Astrocyte (in vitro differentiated cells and primary cell): ENCODE results near the gene TBC1D9B. TPM values are rescaled to one million over a fixed set of nuclear protein-coding genes. Genes with fewer than 3 reads are reported as not detected.

ENCODE experiments used
- DNase-seq: peaks from one replicate; pipeline ENCODE4 v3.0.0-alpha.2; 2010; ENCODE audit warnings: low read depth
- FAIRE-seq: peaks from 2 replicates; lab custom pipeline; 2011; peaks lifted over from hg19 to GRCh38; lab: Jason Lieb, UNC
- H2AFZ ChIP-seq: 2 replicates; pipeline ENCODE4 v1.6.0; 2012; ENCODE audit warnings: low read depth, low read length, inconsistent platforms
- H3K27ac ChIP-seq: 2 replicates; pipeline ENCODE4 v1.5.1; 2011; ENCODE audit warnings: low read depth, low read length, inconsistent platforms
- H3K27me3 ChIP-seq: 2 replicates; pipeline ENCODE4 v1.6.0; 2011; ENCODE audit warnings: low read length, inconsistent platforms; ENCODE audit not compliant: insufficient read depth
- H3K36me3 ChIP-seq: 2 replicates; pipeline ENCODE4 v1.5.1; 2011; ENCODE audit warnings: low read length, inconsistent platforms; ENCODE audit not compliant: insufficient read depth
- H3K4me1 ChIP-seq: 2 replicates; pipeline ENCODE4 v1.5.1; 2011; ENCODE audit warnings: low read length, inconsistent platforms; ENCODE audit not compliant: insufficient read depth
- H3K4me2 ChIP-seq: 2 replicates; pipeline ENCODE4 v1.6.0; 2012; ENCODE audit warnings: low read length, inconsistent platforms
- H3K4me3 ChIP-seq: 2 replicates; pipeline ENCODE4 v1.5.1; 2011; ENCODE audit warnings: low read depth, mild to moderate bottlenecking, low read length, inconsistent platforms; ENCODE audit not compliant: insufficient read depth
- H3K79me2 ChIP-seq: 2 replicates; pipeline ENCODE4 v1.6.0; 2012; ENCODE audit warnings: mild to moderate bottlenecking, low read length, inconsistent platforms; ENCODE audit not compliant: insufficient read depth
- H3K9ac ChIP-seq: 2 replicates; pipeline ENCODE4 v1.6.0; 2012; ENCODE audit warnings: mild to moderate bottlenecking, low read length, inconsistent platforms
- H3K9me3 ChIP-seq: 2 replicates; pipeline ENCODE4 v1.5.1; 2012; ENCODE audit warnings: low read depth, mild to moderate bottlenecking, low read length, inconsistent platforms; ENCODE audit not compliant: insufficient read depth
- H4K20me1 ChIP-seq: 2 replicates; pipeline ENCODE4 v1.6.0; 2012; ENCODE audit warnings: low read length, inconsistent platforms; ENCODE audit not compliant: insufficient read depth
- H3K27ac Mint-ChIP-seq: one replicate; pipeline ENCODE4 v1.8.0; 2021; ENCODE audit warnings: mild to moderate bottlenecking, mixed read lengths; ENCODE audit not compliant: unreplicated experiment
- H3K27me3 Mint-ChIP-seq: one replicate; pipeline ENCODE4 v1.8.0; 2021; ENCODE audit warnings: low read depth, mixed read lengths; ENCODE audit not compliant: unreplicated experiment
- H3K36me3 Mint-ChIP-seq: one replicate; pipeline ENCODE4 v1.8.0; 2021; ENCODE audit warnings: low read depth, mixed read lengths; ENCODE audit not compliant: unreplicated experiment
- H3K4me1 Mint-ChIP-seq: one replicate; pipeline ENCODE4 v1.8.0; 2021; ENCODE audit warnings: low read depth, mixed read lengths; ENCODE audit not compliant: unreplicated experiment
- H3K4me3 Mint-ChIP-seq: one replicate; pipeline ENCODE4 v1.8.0; 2021; ENCODE audit warnings: mild to moderate bottlenecking, moderate library complexity, mixed read lengths; ENCODE audit not compliant: unreplicated experiment
- H3K9me3 Mint-ChIP-seq: one replicate; pipeline ENCODE4 v1.8.0; 2021; ENCODE audit warnings: mild to moderate bottlenecking, mixed read lengths; ENCODE audit not compliant: unreplicated experiment
- CTCF ChIP-seq: IDR thresholded peaks from 2 replicates; pipeline ENCODE4 v1.5.1; 2011; ENCODE audit warnings: low read depth, mild to moderate bottlenecking, inconsistent platforms, low read length, moderate library complexity; ENCODE audit not compliant: insufficient read depth
- EZH2 ChIP-seq: IDR thresholded peaks from 2 replicates; pipeline ENCODE4 v1.6.1; 2012; ENCODE audit warnings: mild to moderate bottlenecking, low read length, inconsistent platforms; ENCODE audit not compliant: insufficient read depth
- total RNA-seq: library from RNA; stranded (reverse); gene quantifications from 2 replicates; pipeline ENCODE4 v1.2.1, GENCODE V29; 2021

Gene TBC1D9B
- total RNA-seq, 1 donor from 2014 or later, result 89.9 TPM

GRCh38 chr5:179865491-179866240 lies 42.0 kb downstream of the TBC1D9B start:
- Histone ChIP-seq H3K36me3 (peaks cover 9% of the 10 kb centered on the region), H3K27ac (no peak overlapping the region), H3K27me3 (no peaks in the 10 kb centered on the region), H2AFZ (no peak overlapping the region), H3K4me3 (no peak overlapping the region), H3K4me1 (no peaks in the 10 kb centered on the region), H3K79me2 (no peaks in the 10 kb centered on the region), H3K9ac (no peak overlapping the region), H3K9me3 (peaks cover 10% of the 10 kb centered on the region), H3K4me2 (no peak overlapping the region), H4K20me1 (no peaks in the 10 kb centered on the region)
- H3K27me3 Mint-ChIP-seq, result no peaks in the 10 kb centered on the region
- no peak overlapping the region for H3K27ac Mint-ChIP-seq
- DNase-seq (no peak), FAIRE-seq (no peak)
- no peaks in the 10 kb centered on the region for H3K4me1 Mint-ChIP-seq
- peaks cover 34% of the 10 kb centered on the region for H3K36me3 Mint-ChIP-seq
- no peak overlapping the region for H3K4me3 Mint-ChIP-seq
- peaks cover 10% of the 10 kb centered on the region for H3K9me3 Mint-ChIP-seq
- TF ChIP-seq CTCF (no peak), EZH2 (no peak)

GRCh38 chr5:179864686-179865085 lies 43.0 kb downstream of the TBC1D9B start:
- Histone ChIP-seq H3K27me3 (no peaks in the 10 kb centered on the region), H3K4me2 (no peak overlapping the region), H2AFZ (no peak overlapping the region), H3K4me3 (no peak overlapping the region), H3K27ac (no peak overlapping the region), H3K9ac (no peak overlapping the region), H3K36me3 (peaks cover 9% of the 10 kb centered on the region), H4K20me1 (no peaks in the 10 kb centered on the region), H3K79me2 (no peaks in the 10 kb centered on the region), H3K9me3 (peaks cover 10% of the 10 kb centered on the region), H3K4me1 (no peaks in the 10 kb centered on the region)
- Mint-ChIP-seq H3K27ac (no peak overlapping the region), H3K36me3 (peaks cover 32% of the 10 kb centered on the region), H3K9me3 (peaks cover 10% of the 10 kb centered on the region), H3K4me1 (peaks cover 4% of the 10 kb centered on the region), H3K4me3 (no peak overlapping the region), H3K27me3 (no peaks in the 10 kb centered on the region)
- no peak for FAIRE-seq
- DNase-seq, result no peak
- no peak for TF ChIP-seq EZH2
- no peak for TF ChIP-seq CTCF

DNA sequence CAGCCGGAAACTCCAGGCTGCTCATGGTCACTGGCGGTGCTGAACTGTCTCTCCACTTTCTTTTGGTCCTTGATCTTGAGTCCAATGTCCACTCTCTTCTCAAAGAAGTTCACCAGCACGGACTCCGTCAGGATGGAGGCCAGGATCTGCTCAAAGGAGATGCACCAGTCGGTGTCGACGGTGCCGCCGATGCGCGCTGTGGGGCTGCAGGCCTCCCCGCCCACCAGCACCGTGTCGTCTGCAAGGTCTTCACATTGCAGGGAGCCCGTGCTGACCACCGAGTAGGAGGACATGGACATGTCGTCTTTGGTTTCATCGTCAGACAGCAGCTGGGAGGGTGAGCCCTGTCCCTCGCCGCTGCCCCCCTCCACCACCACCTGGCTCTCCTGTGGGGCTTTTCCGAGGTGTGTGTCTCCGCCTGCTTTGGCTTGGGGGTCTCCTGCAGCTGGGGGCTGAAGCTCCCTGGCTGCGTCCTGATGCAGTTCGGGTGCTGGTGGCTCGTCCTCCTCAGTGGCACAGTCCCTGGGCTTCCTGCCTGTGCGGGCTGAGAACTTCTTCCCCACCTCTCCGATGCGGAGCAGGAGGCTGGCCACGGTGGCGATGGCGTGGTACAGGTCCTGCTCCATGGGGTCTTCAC lies 44.1 kb downstream of the TBC1D9B start:
- FAIRE-seq, result no peak
- no peaks in the 10 kb centered on the region for H3K4me1 ChIP-seq
- H3K27me3 Mint-ChIP-seq, result no peaks in the 10 kb centered on the region
- DNase-seq, result no peak
- H3K4me3 ChIP-seq, result no peak overlapping the region
- H3K36me3 Mint-ChIP-seq, result peaks cover 32% of the 10 kb centered on the region
- no peak overlapping the region for H3K9ac ChIP-seq
- H3K4me1 Mint-ChIP-seq, result peaks cover 4% of the 10 kb centered on the region
- no peak overlapping the region for H3K27ac ChIP-seq
- no peaks in the 10 kb centered on the region for H3K27me3 ChIP-seq
- H3K9me3 ChIP-seq, result peaks cover 10% of the 10 kb centered on the region
- peaks cover 9% of the 10 kb centered on the region for H3K36me3 ChIP-seq
- no peak overlapping the region for H3K4me2 ChIP-seq
- TF ChIP-seq CTCF, result no peak
- no peak for TF ChIP-seq EZH2
- H3K9me3 Mint-ChIP-seq, result peaks cover 10% of the 10 kb centered on the region
- no peak overlapping the region for H2AFZ ChIP-seq
- H3K79me2 ChIP-seq, result peaks cover under 1% of the 10 kb centered on the region
- H3K27ac Mint-ChIP-seq, result no peak overlapping the region
- H3K4me3 Mint-ChIP-seq, result no peak overlapping the region
- H4K20me1 ChIP-seq, result no peaks in the 10 kb centered on the region
